GM19238 (cell line): ENCODE measurements around the gene DDC.
"Not testable (repeated sequence)": the region's sequence is repeated elsewhere in the genome, so short reads cannot be mapped to it uniquely, and the experiment has no call there.

ENCODE experiments used
- DNase-seq: peaks from one replicate; pipeline ENCODE4 v3.0.0; 2011; ENCODE audit warnings: low spot score; ENCODE audit not compliant: insufficient read length

DDC gene

GRCh38 chr7:50590535-50590934, 25.3 kb upstream of the DDC start:
- DNase-seq, result no peak

- DNase-seq, result no peak
Observed at GRCh38 chr7:50589364-50589763, 24.2 kb upstream of the DDC start.

- DNase-seq, result no peak
Observed at GRCh38 chr7:50588937-50589336, 23.7 kb upstream of the DDC start.

GRCh38 chr7:50587737-50588136, 22.5 kb upstream of the DDC start:
- DNase-seq, result no peak

GRCh38 chr7:50584793-50585408, 19.7 kb upstream of the DDC start:
- no peak for DNase-seq

GRCh38 chr7:50584386-50584785, 19.2 kb upstream of the DDC start:
- no peak for DNase-seq

GRCh38 chr7:50583295-50583694, 18.1 kb upstream of the DDC start:
- not testable (repeated sequence) for DNase-seq

- not testable (repeated sequence) for DNase-seq
Observed at GRCh38 chr7:50582271-50582670, 17.1 kb upstream of the DDC start.

GRCh38 chr7:50580666-50581065, 15.5 kb upstream of the DDC start:
- DNase-seq, result not testable (repeated sequence)

GRCh38 chr7:50580057-50580456, 14.9 kb upstream of the DDC start:
- DNase-seq, result no peak

- DNase-seq, result not testable (repeated sequence)
Observed at GRCh38 chr7:50578105-50578504, 12.9 kb upstream of the DDC start.

GRCh38 chr7:50577569-50577968, 12.4 kb upstream of the DDC start:
- DNase-seq, result no peak

GRCh38 chr7:50576388-50576787, 11.2 kb upstream of the DDC start:
- not testable (repeated sequence) for DNase-seq

GRCh38 chr7:50567715-50568261, 2.6 kb upstream of the DDC start:
- DNase-seq, result no peak

GRCh38 chr7:50565977-50566376, 772 bp upstream of the DDC start:
- DNase-seq, result no peak

GRCh38 chr7:50565559-50565916, 333 bp upstream of the DDC start:
- DNase-seq, result no peak

- no peak for DNase-seq
Observed at GRCh38 chr7:50564171-50564570, 1.0 kb downstream of the DDC start.

GRCh38 chr7:50562136-50562535, 3.1 kb downstream of the DDC start:
- DNase-seq, result no peak

- no peak for DNase-seq
Observed at GRCh38 chr7:50560865-50561351, 4.3 kb downstream of the DDC start.

- no peak for DNase-seq
Observed at GRCh38 chr7:50559881-50560280, 5.3 kb downstream of the DDC start.

- no peak for DNase-seq
Observed at GRCh38 chr7:50558294-50559053, 6.7 kb downstream of the DDC start.

GRCh38 chr7:50557099-50557498, 8.1 kb downstream of the DDC start:
- DNase-seq, result no peak
